ENCODE results near the gene SRGN. TPM values are rescaled to one million over a fixed set of nuclear protein-coding genes. Genes with fewer than 3 reads are reported as not detected.

The SRGN gene
- total RNA-seq, 2 experiments from 2014 or later: 162 to 167 TPM

GRCh38 chr10:69065406-69066361 is 22.2 kb upstream of the SRGN start:
- Mint-ChIP-seq H3K27ac (peak overlapping the region; percentile 57), H3K27me3 (peaks cover 4% of the 10 kb centered on the region), H3K4me1 (peaks cover 28% of the 10 kb centered on the region), H3K4me3 (no peak overlapping the region), H3K9me3 (no peaks in the 10 kb centered on the region), H3K36me3 (no peaks in the 10 kb centered on the region)
- peak; percentile 15 for ATAC-seq (ENCODE audit: low read depth)
- DNase-seq: no peak
- POLR2A ChIA-PET: interaction anchor here (0.8 to 2.6 kb wide), 3 partner anchors 9 to 22 kb away, joined by 3 to 10 read pairs (median 7); partner anchors contain the start of gene SRGN

- Mint-ChIP-seq H3K9me3 (no peaks in the 10 kb centered on the region), H3K4me3 (no peak overlapping the region), H3K27me3 (peaks cover 4% of the 10 kb centered on the region), H3K4me1 (peaks cover 16% of the 10 kb centered on the region), H3K36me3 (no peaks in the 10 kb centered on the region), H3K27ac (no peak overlapping the region)
- no peak for DNase-seq
- no peak for ATAC-seq (ENCODE audit: low read depth)
- POLR2A ChIA-PET: interaction anchor here (0.6 kb wide), 1 partner anchor 20 kb away, joined by 3 read pairs; no protein-coding TSS in a partner anchor
Measured at GRCh38 chr10:69067189-69067588, 20.7 kb upstream of the SRGN start.

GRCh38 chr10:69068549-69068948 is 19.4 kb upstream of the SRGN start:
- Mint-ChIP-seq H3K27ac (no peak overlapping the region), H3K4me3 (no peak overlapping the region), H3K27me3 (peaks cover 2% of the 10 kb centered on the region), H3K9me3 (no peaks in the 10 kb centered on the region), H3K36me3 (no peaks in the 10 kb centered on the region), H3K4me1 (peaks cover 18% of the 10 kb centered on the region)
- DNase-seq: no peak
- POLR2A ChIA-PET: no interaction called here
- no peak for ATAC-seq (ENCODE audit: low read depth)

GRCh38 chr10:69069090-69070042 is 18.5 kb upstream of the SRGN start:
- no peak for ATAC-seq (ENCODE audit: low read depth)
- Mint-ChIP-seq H3K9me3 (no peaks in the 10 kb centered on the region), H3K27ac (no peak overlapping the region), H3K36me3 (no peaks in the 10 kb centered on the region), H3K4me1 (peaks cover 23% of the 10 kb centered on the region), H3K27me3 (no peaks in the 10 kb centered on the region), H3K4me3 (no peak overlapping the region)
- no peak for DNase-seq
- POLR2A ChIA-PET: no interaction called here

- POLR2A ChIA-PET: no interaction called here
- Mint-ChIP-seq H3K36me3 (no peaks in the 10 kb centered on the region), H3K27ac (no peak overlapping the region), H3K9me3 (no peaks in the 10 kb centered on the region), H3K4me1 (peaks cover 15% of the 10 kb centered on the region), H3K4me3 (no peak overlapping the region), H3K27me3 (no peaks in the 10 kb centered on the region)
- no peak for DNase-seq
- ATAC-seq (ENCODE audit: low read depth): no peak
Measured at GRCh38 chr10:69070951-69071350, 17.0 kb upstream of the SRGN start.

- Mint-ChIP-seq H3K9me3 (no peaks in the 10 kb centered on the region), H3K4me1 (peaks cover 11% of the 10 kb centered on the region), H3K27me3 (no peaks in the 10 kb centered on the region), H3K4me3 (no peak overlapping the region), H3K27ac (no peak overlapping the region), H3K36me3 (no peaks in the 10 kb centered on the region)
- DNase-seq (no peak), ATAC-seq (ENCODE audit: low read depth) (no peak)
- POLR2A ChIA-PET: no interaction called here
Measured at GRCh38 chr10:69071610-69072009, 16.3 kb upstream of the SRGN start.

GRCh38 chr10:69073026-69073425 is 14.9 kb upstream of the SRGN start:
- peaks cover 11% of the 10 kb centered on the region for H3K4me1 Mint-ChIP-seq
- H3K36me3 Mint-ChIP-seq: no peaks in the 10 kb centered on the region
- H3K9me3 Mint-ChIP-seq: no peaks in the 10 kb centered on the region
- ATAC-seq (ENCODE audit: low read depth): no peak
- H3K27ac Mint-ChIP-seq: no peak overlapping the region
- no peak overlapping the region for H3K4me3 Mint-ChIP-seq
- POLR2A ChIA-PET: no interaction called here
- H3K27me3 Mint-ChIP-seq: peaks cover 2% of the 10 kb centered on the region
- no peak for DNase-seq

GRCh38 chr10:69073736-69074364 is 14.1 kb upstream of the SRGN start:
- no peak for ATAC-seq (ENCODE audit: low read depth)
- no peak overlapping the region for H3K4me3 Mint-ChIP-seq
- H3K27me3 Mint-ChIP-seq: peaks cover 2% of the 10 kb centered on the region
- peaks cover 11% of the 10 kb centered on the region for H3K4me1 Mint-ChIP-seq
- POLR2A ChIA-PET: no interaction called here
- H3K36me3 Mint-ChIP-seq: no peaks in the 10 kb centered on the region
- no peak overlapping the region for H3K27ac Mint-ChIP-seq
- H3K9me3 Mint-ChIP-seq: no peaks in the 10 kb centered on the region
- no peak for DNase-seq

- Mint-ChIP-seq H3K27ac (no peak overlapping the region), H3K36me3 (no peaks in the 10 kb centered on the region), H3K4me3 (no peak overlapping the region), H3K9me3 (no peaks in the 10 kb centered on the region), H3K27me3 (peaks cover 2% of the 10 kb centered on the region), H3K4me1 (peaks cover 11% of the 10 kb centered on the region)
- ATAC-seq (ENCODE audit: low read depth): no peak
- POLR2A ChIA-PET: no interaction called here
- no peak for DNase-seq
Measured at GRCh38 chr10:69074532-69074931, 13.4 kb upstream of the SRGN start.

- DNase-seq: no peak
- POLR2A ChIA-PET: no interaction called here
- H3K27ac Mint-ChIP-seq: no peak overlapping the region
- peaks cover 2% of the 10 kb centered on the region for H3K27me3 Mint-ChIP-seq
- peaks cover 12% of the 10 kb centered on the region for H3K4me1 Mint-ChIP-seq
- ATAC-seq (ENCODE audit: low read depth): no peak
- H3K9me3 Mint-ChIP-seq: no peaks in the 10 kb centered on the region
- no peaks in the 10 kb centered on the region for H3K36me3 Mint-ChIP-seq
- H3K4me3 Mint-ChIP-seq: no peak overlapping the region
Measured at GRCh38 chr10:69075431-69075830, 12.5 kb upstream of the SRGN start.

- ATAC-seq (ENCODE audit: low read depth): no peak
- POLR2A ChIA-PET: interaction anchor here (1.5 kb wide), 1 partner anchor 9 kb away, joined by 4 read pairs; the partner anchor contains the start of gene SRGN
- Mint-ChIP-seq H3K4me3 (no peak overlapping the region), H3K27ac (no peak overlapping the region), H3K36me3 (no peaks in the 10 kb centered on the region), H3K27me3 (peaks cover 2% of the 10 kb centered on the region), H3K4me1 (peaks cover 10% of the 10 kb centered on the region), H3K9me3 (no peaks in the 10 kb centered on the region)
- no peak for DNase-seq
Measured at GRCh38 chr10:69078311-69078710, 9.6 kb upstream of the SRGN start.

GRCh38 chr10:69080226-69080625 is 7.7 kb upstream of the SRGN start:
- POLR2A ChIA-PET: interaction anchor here (0.6 to 1.1 kb wide), 2 partner anchors 34 to 52 kb away, joined by 3 read pairs; no protein-coding TSS in a partner anchor
- Mint-ChIP-seq H3K4me3 (no peak overlapping the region), H3K27ac (no peak overlapping the region), H3K27me3 (peaks cover 2% of the 10 kb centered on the region), H3K9me3 (no peaks in the 10 kb centered on the region), H3K4me1 (peaks cover 4% of the 10 kb centered on the region), H3K36me3 (no peaks in the 10 kb centered on the region)
- DNase-seq: no peak
- ATAC-seq (ENCODE audit: low read depth): no peak

GRCh38 chr10:69086001-69086509 is 1.8 kb upstream of the SRGN start:
- Mint-ChIP-seq H3K4me3 (peak overlapping the region; percentile 68), H3K27me3 (no peaks in the 10 kb centered on the region), H3K27ac (peak overlapping the region; percentile 89), H3K4me1 (peaks cover 37% of the 10 kb centered on the region), H3K9me3 (no peaks in the 10 kb centered on the region), H3K36me3 (peaks cover 3% of the 10 kb centered on the region)
- no peak for ATAC-seq (ENCODE audit: low read depth)
- DNase-seq: no peak
- POLR2A ChIA-PET: no interaction called here

All from activated naive CD8-positive, alpha-beta T cell treated with anti-CD3 and anti-CD28 coated beads, Interleukin-2, amount 10 ng/mL, durations not matched to agents 7 days and 5 days (primary cell).